Heart right ventricle (tissue), 16 donors: ENCODE measurements around the gene TSBP1. TPM values are rescaled to one million over a fixed set of nuclear protein-coding genes. Genes with fewer than 3 reads are reported as not detected.
"Not testable (repeated sequence)": the region's sequence is repeated elsewhere in the genome, so short reads cannot be mapped to it uniquely, and the experiment has no call there.

Experiments
- ATAC-seq, 8 donors: fragments of 200-7000 bp; cut with Tn5 transposase; one replicate each; pipeline ENCODE4 v1.9.1; 2020; ENCODE audit warnings: mild to moderate bottlenecking in 8 of 8, moderate library complexity in 8 of 8, moderate number of reproducible peaks in 1 of 8
- DNase-seq, 2 donors: peaks; one replicate each; pipeline ENCODE4 v3.0.0-alpha.2; 2020
- H3K27ac ChIP-seq, 10 donors: fragments of 200-600 bp; sonication (generic) in 2 of 10; one replicate each; pipeline versions ENCODE4 v1.5.0 to v1.8.0; 2020 to 2022; ENCODE audit warnings: mild to moderate bottlenecking in 3 of 10
- H3K27me3 ChIP-seq, 7 donors: fragments of 200-600 bp; one replicate each; pipeline ENCODE4 v1.8.0; 2021 to 2022; ENCODE audit warnings: mild to moderate bottlenecking in 2 of 7
- H3K36me3 ChIP-seq, 9 donors: fragments of 200-600 bp; sonication (generic) in 1 of 9; one replicate each; pipeline versions ENCODE4 v1.5.0 to v1.8.0; 2020 to 2022; ENCODE audit warnings: mild to moderate bottlenecking in 2 of 9
- H3K4me1 ChIP-seq, 9 donors: fragments of 200-600 bp; sonication (generic) in 1 of 9; one replicate each; pipeline versions ENCODE4 v1.5.0 to v1.8.0; 2020 to 2022; ENCODE audit warnings: mild to moderate bottlenecking in 4 of 9
- H3K4me3 ChIP-seq, 10 donors: fragments of 200-600 bp; sonication (generic) in 2 of 10; one replicate each; pipeline versions ENCODE4 v1.5.0 to v1.8.0; 2020 to 2022; ENCODE audit warnings: mild to moderate bottlenecking in 7 of 10, moderate library complexity in 2 of 10
- H3K9me3 ChIP-seq, 11 donors: fragments of 200-600 bp in 10 of 11; sonication (generic) in 2 of 11; one replicate each; pipeline versions ENCODE4 v1.5.0 to v1.8.0; 2013 to 2022; ENCODE audit warnings: mild to moderate bottlenecking in 2 of 11, control low read depth in 1 of 11, moderate library complexity in 1 of 11
- WGBS, 2 donors: extraction: QIAGEN DNeasy Blood & Tissue Kit; methylation state at CpG; one replicate each; pipeline ENCODE4 v1.1.7; 2013; ENCODE audit warnings: inconsistent platforms in 1 of 2; 5-methylcytosine and 5-hydroxymethylcytosine counted together
- intact Hi-C, 10 donors: fragments of 100-400 bp; cut with DNase I; formaldehyde crosslinking; loops; one replicate each; pipeline versions ENCODE4 v1.11.1 to v1.14.2; 2022
- polyA plus RNA-seq, 2 donors: library from polyadenylated mRNA; stranded (reverse); fragments of 200-250 nt; gene quantifications; one replicate each; pipeline ENCODE4 v1.2.3, GENCODE V29; 2013
- total RNA-seq, 10 donors: library from RNA; stranded (reverse); fragmentation: NEBNext Ultra II Directional in 3 of 10; extraction: Animal tissue kit (Norgen Biotek cat#: 25700) in 3 of 10; gene quantifications; one replicate each; pipeline versions ENCODE4 v1.2.1 to v1.2.4, GENCODE V29; 2021 to 2023
- TF ChIP-seq, protein P1 (sequence below), 9 donors: fragments of 200-600 bp; sonication (generic) in 2 of 9; IDR thresholded peaks; one replicate each; pipeline versions ENCODE4 v1.5.0 to v1.8.0; 2021 to 2022; ENCODE audit warnings: antibody characterized with exemption in 9 of 9, mild to moderate bottlenecking in 5 of 9, moderate library complexity in 1 of 9
- donor health status: Arrhythmogenic right ventricular cardiomyopathy.
- donor health status: ischemic (EF 13 %, LVEDD 7.1; RV severe dilation, severe dysfunction).
- donor health status: healthy with polysubstance abuse.
- donor health status: DM: no; HTN: yes; CAD: no.
- donor health status: DM: no; HTN: no; CAD: no.
- donor health status: ischemic (EF 25% LVEDD 6.9; RV normal size, moderate dysfunction).
- donor health status: ischemic (EF 25% LVEDD 5.7; RV mildly dilated, moderate dysfunction).
- donor health status: healthy.
- donor health status: DM: yes; HTN: yes; CAD: no.
- donor health status: Ischemic cardiomyopathy.
- donor health status: ischemic (EF 35%, LVEDD 5.7; RV mildly dilated, moderate dysfunction).
- donor health status: nonischemic (EF 11% LVEDD 7.7; RV severe dilation, severe dysfunction).
- donor health status: DM: yes; HTN: yes; CAD: no.
- donor health status: PGD.
- donor health status: ischemic (EF 29% LVEDD 5.4; RV normal size, mild dysfunction).
- donor health status: nonischemic (EF 23%, LVEDD 6.1; RV moderate dilation, normal function).

The TSBP1 gene
- total and polyA plus RNA-seq, 12 donors, result not detected

DNA sequence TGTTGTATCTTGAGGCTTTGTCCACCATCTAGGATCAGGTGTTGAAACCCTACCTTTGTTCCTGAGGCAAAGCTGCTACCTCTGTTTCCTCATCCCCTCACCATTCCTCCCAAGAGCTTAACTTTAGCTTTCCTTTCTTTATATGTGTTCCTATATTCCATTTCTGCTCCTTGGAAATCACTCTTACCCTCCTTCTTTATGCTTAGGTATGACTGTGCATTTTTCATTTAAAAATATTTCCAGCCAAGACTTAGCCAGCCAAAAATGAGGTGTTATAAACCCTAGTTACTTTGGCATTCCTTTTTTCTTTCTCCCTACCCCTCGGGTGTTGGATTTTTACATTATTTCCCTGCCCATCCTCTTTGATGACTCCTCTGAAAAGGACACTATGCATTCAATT is 57.7 kb downstream of the TSBP1 start:
- Histone ChIP-seq H3K36me3 (no peaks in the 10 kb centered on the region), H3K4me1 (no peaks in the 10 kb centered on the region), H3K27ac (no peak overlapping the region), H3K4me3 (no peak overlapping the region), H3K9me3 (no peaks in the 10 kb centered on the region), H3K27me3 (no peaks in the 10 kb centered on the region)
- intact Hi-C loops, result no loop called here
- no peak for ATAC-seq
- no peak for DNase-seq
- WGBS, 2 donors, result 95 to 100% methylated on average over 1 of the region's 1 CpG
- TF ChIP-seq, protein P1, sequence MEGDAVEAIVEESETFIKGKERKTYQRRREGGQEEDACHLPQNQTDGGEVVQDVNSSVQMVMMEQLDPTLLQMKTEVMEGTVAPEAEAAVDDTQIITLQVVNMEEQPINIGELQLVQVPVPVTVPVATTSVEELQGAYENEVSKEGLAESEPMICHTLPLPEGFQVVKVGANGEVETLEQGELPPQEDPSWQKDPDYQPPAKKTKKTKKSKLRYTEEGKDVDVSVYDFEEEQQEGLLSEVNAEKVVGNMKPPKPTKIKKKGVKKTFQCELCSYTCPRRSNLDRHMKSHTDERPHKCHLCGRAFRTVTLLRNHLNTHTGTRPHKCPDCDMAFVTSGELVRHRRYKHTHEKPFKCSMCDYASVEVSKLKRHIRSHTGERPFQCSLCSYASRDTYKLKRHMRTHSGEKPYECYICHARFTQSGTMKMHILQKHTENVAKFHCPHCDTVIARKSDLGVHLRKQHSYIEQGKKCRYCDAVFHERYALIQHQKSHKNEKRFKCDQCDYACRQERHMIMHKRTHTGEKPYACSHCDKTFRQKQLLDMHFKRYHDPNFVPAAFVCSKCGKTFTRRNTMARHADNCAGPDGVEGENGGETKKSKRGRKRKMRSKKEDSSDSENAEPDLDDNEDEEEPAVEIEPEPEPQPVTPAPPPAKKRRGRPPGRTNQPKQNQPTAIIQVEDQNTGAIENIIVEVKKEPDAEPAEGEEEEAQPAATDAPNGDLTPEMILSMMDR (IDR thresholded peaks at IDR 0.05), result no peak

DNA sequence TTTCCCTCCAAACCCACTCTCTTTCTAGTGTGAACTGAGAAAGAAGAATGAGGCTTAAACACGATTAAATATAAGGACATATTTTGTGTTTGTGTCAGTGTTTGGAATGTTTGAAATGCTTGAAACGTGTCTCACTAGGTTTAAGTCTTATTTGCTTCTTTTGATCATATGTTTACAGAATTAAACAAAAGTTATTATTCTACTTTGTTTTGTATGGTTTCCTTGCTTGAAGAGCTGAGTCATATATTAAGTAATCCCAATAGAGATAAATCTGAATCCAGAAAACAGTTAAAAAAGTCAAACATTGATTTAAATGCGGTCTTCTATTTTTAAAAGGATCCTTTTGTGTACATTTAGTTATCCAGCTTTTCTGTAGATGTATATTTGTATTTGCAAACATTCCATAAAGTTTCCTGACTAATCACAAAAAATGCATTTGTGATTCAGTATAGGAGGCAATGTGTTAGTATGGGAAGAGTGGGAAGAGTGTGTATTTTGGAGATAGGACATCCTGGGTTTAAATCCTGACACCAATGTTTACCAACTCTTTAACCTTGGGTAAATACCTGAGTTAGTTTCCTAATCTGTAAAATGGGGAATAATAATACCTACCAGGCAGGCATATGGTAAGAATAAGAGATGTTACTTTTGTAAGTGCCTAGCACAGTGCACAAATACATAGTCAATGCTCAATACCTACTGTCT is 72.9 kb downstream of the TSBP1 start:
- H3K9me3 ChIP-seq, result no peaks in the 10 kb centered on the region
- no peak overlapping the region for H3K27ac ChIP-seq
- peaks cover 0 to 12% (median 0%) of the 10 kb centered on the region in 7 donors for H3K27me3 ChIP-seq
- no peaks in the 10 kb centered on the region for H3K36me3 ChIP-seq
- H3K4me3 ChIP-seq, result no peak overlapping the region
- TF ChIP-seq, protein P1 (IDR thresholded peaks at IDR 0.05), result no peak
- ATAC-seq (no peak), DNase-seq (no peak)
- no peaks in the 10 kb centered on the region for H3K4me1 ChIP-seq
- intact Hi-C loops, result no loop called here
- 72 to 75% methylated on average over 3 of the region's 3 CpGs for WGBS, 2 donors

DNA sequence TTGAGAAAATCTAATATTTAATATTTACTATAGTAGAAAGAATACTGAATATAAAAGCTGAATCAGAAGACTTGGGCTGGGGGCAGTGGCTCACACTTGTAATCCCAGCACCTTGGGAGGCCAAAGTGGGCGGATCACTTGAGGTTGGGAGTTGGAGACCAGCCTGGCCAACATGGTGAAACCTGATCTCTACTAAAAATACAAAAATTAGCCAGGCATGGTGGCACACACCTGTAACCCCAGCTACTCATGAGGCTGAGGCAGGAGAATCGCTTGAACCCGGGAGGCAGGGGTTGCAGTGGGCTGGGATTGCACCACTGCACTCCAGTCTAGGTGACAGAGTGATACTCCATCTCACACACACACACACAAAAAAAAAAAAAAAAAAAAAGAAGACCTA is 76.7 kb downstream of the TSBP1 start:
- Histone ChIP-seq H3K27me3 (peaks cover 0 to 17% (median 0%) of the 10 kb centered on the region in 7 donors), H3K4me1 (peaks cover 0 to 11% (median 7%) of the 10 kb centered on the region in 9 donors)
- H3K27ac ChIP-seq, intact Hi-C loops, H3K4me3 ChIP-seq, DNase-seq, ATAC-seq, H3K36me3 ChIP-seq, H3K9me3 ChIP-seq: not testable (repeated sequence)
- WGBS, 2 donors, result 95% methylated on average over 3 of the region's 3 CpGs

DNA sequence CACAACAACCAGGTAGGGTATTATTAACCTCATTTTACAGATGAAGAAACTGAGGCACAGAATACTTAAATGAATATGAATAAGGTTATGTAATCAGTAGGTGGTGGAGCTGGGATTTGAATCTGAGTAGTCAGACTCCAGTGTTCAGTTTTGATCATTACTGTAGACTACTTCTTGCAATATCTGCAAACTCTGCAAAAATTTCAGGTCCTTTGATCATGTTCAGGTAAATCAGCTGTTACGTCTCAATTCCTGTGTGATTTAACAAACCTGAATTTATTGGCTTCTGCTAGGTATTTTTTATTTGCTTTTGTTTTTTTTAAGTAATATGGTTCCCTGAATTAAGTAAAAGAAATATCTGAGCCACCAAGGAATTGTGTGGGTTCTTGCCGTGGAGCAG is 77.1 kb downstream of the TSBP1 start:
- Histone ChIP-seq H3K36me3 (no peaks in the 10 kb centered on the region), H3K4me1 (peaks cover 0 to 11% (median 7%) of the 10 kb centered on the region in 9 donors), H3K27me3 (peaks cover 0 to 18% (median 0%) of the 10 kb centered on the region in 7 donors), H3K9me3 (no peaks in the 10 kb centered on the region), H3K27ac (no peak overlapping the region), H3K4me3 (no peak overlapping the region)
- intact Hi-C loops, result no loop called here
- 48 to 96% methylated on average over 2 of the region's 2 CpGs for WGBS, 2 donors
- TF ChIP-seq, protein P1 (IDR thresholded peaks at IDR 0.05), result no peak
- DNase-seq, result no peak
- ATAC-seq, result no peak

DNA sequence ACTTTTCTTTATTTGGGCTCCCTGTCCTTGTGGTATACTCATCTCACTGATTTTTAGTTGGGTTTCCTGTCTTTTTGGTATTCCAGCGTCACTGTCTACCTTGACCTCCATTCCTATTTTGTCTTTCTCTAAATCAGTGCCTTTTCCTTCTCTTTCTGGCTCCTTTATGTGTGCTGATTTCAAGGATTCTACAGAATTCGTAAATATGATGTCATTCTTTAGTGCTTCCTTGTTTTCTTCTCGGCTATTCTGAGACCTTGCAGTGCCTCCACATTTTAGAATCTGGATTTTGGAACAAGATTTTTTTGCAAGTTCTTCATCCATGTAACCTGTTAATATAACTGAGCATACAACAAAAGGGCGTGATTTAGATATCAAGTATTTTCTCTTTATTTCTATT is 78.0 kb downstream of the TSBP1 start:
- 88 to 89% methylated on average over 4 of the region's 4 CpGs for WGBS, 2 donors
- Histone ChIP-seq H3K4me1 (peaks cover 0 to 11% (median 7%) of the 10 kb centered on the region in 9 donors), H3K9me3 (no peaks in the 10 kb centered on the region), H3K4me3 (no peak overlapping the region), H3K27ac (no peak overlapping the region), H3K36me3 (no peaks in the 10 kb centered on the region), H3K27me3 (peaks cover 0 to 19% (median 0%) of the 10 kb centered on the region in 7 donors)
- ATAC-seq (no peak), DNase-seq (no peak)
- intact Hi-C loops, result no loop called here
- TF ChIP-seq, protein P1 (IDR thresholded peaks at IDR 0.05), result no peak
